AG04450 (cell line): ENCODE results near the gene THOC2. TPM values are rescaled to one million over a fixed set of nuclear protein-coding genes. Genes with fewer than 3 reads are reported as not detected.
"Not testable (repeated sequence)": the region's sequence is repeated elsewhere in the genome, so short reads cannot be mapped to it uniquely, and the experiment has no call there.

Source experiments
- CTCF ChIA-PET: fragments of 300-600, 350-600 bp; formaldehyde crosslinking; extraction: SDS; loops from one replicate; lab custom pipeline; 2022; ENCODE audit warnings: antibody characterized with exemption, inconsistent platforms; lab: Charles Lee
- POLR2A ChIA-PET: fragments of 350-600 bp; formaldehyde crosslinking; extraction: SDS; loops from one replicate; lab custom pipeline; 2021; ENCODE audit warnings: antibody characterized with exemption, inconsistent platforms; lab: Yijun Ruan, JAX
- DNase-seq: peaks from one replicate; pipeline ENCODE4 v3.0.0-alpha.2; 2011; ENCODE audit warnings: low read depth, low spot score
- H3K27ac ChIP-seq: one replicate; pipeline ENCODE4 v1.5.1; 2012; ENCODE audit warnings: low read depth, low read length, control low read depth
- H3K27me3 ChIP-seq: one replicate; pipeline ENCODE4 v1.6.0; 2012; ENCODE audit warnings: low read length; ENCODE audit not compliant: control insufficient read depth, insufficient read depth
- H3K4me3 ChIP-seq: 2 replicates; pipeline ENCODE4 v1.5.1; 2011; ENCODE audit warnings: mild to moderate bottlenecking, low read depth, low read length, control low read depth
- H3K9me3 ChIP-seq: 2 replicates; pipeline ENCODE4 v1.5.1; 2012; ENCODE audit warnings: low read length; ENCODE audit not compliant: control insufficient read depth, insufficient read depth
- polyA plus RNA-seq: library from polyadenylated mRNA; depleted of rRNA; stranded (reverse); fragments of >200 nt; gene quantifications from 2 replicates; pipeline ENCODE4 v1.2.3, GENCODE V29; 2011
- TF ChIP-seq, protein P1 (sequence below): IDR thresholded peaks from 2 replicates; pipeline ENCODE4 v1.5.1; 2011; ENCODE audit warnings: low read depth, low read length, control low read depth, inconsistent platforms

The THOC2 gene
- polyA plus RNA-seq, 1 experiment: 91.2 TPM

DNA sequence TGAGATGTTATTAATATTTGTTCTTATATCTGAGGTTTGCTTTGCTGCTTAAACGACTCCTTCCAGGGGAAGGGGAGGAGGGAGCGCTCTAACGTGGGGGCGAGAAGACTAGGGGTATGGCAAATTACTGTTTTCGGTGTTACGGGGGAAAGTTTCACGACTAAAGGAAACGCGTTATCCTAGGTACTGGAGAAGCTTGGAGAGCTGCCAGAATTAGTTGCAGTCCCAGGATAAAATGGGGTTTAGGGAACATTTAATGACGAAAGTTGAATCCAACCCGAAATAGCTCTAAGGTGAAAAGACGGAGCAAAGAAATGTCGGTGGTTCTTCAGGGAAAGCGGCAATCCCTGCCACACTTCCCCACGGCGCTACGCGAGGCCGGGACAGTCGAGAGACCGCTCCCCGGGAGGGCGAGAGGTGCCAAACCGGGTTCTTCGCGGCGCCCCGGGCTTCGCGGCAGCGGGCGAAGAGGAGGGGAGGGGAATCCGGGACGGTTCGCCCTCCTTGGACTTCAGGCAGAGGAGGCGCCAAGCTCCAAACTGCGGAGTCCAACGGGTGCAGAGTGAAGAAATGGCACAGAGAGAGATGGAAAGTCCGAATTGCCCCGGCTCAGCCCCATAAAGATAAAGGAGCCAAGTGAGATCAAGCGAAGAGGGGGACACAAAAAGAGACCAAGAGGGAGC lies 724 bp downstream of the THOC2 start:
- no peak for DNase-seq
- CTCF ChIA-PET: interaction anchor here (0.6 to 1.4 kb wide), 6 partner anchors 15 to 101 kb away, joined by 3 to 9 read pairs (median 4); no protein-coding TSS in a partner anchor
- peak overlapping the region; percentile 68 for H3K27ac ChIP-seq
- POLR2A ChIA-PET: no interaction called here
- H3K27me3 ChIP-seq: no peaks in the 10 kb centered on the region
- H3K4me3 ChIP-seq: peak overlapping the region; percentile 76
- H3K9me3 ChIP-seq: no peaks in the 10 kb centered on the region
- TF ChIP-seq, protein P1, sequence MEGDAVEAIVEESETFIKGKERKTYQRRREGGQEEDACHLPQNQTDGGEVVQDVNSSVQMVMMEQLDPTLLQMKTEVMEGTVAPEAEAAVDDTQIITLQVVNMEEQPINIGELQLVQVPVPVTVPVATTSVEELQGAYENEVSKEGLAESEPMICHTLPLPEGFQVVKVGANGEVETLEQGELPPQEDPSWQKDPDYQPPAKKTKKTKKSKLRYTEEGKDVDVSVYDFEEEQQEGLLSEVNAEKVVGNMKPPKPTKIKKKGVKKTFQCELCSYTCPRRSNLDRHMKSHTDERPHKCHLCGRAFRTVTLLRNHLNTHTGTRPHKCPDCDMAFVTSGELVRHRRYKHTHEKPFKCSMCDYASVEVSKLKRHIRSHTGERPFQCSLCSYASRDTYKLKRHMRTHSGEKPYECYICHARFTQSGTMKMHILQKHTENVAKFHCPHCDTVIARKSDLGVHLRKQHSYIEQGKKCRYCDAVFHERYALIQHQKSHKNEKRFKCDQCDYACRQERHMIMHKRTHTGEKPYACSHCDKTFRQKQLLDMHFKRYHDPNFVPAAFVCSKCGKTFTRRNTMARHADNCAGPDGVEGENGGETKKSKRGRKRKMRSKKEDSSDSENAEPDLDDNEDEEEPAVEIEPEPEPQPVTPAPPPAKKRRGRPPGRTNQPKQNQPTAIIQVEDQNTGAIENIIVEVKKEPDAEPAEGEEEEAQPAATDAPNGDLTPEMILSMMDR: no peak

GRCh38 chrX:123731258-123731986 lies 1.4 kb downstream of the THOC2 start:
- CTCF ChIA-PET: interaction anchor here (0.6 to 1.4 kb wide), 7 partner anchors 10 to 333 kb away, joined by 3 to 11 read pairs (median 4); no protein-coding TSS in a partner anchor

GRCh38 chrX:123728554-123728953 lies 4.3 kb downstream of the THOC2 start:
- Histone ChIP-seq H3K27me3 (no peaks in the 10 kb centered on the region), H3K4me3 (no peak overlapping the region), H3K9me3 (no peaks in the 10 kb centered on the region), H3K27ac (no peak overlapping the region)
- ChIA-PET CTCF (interaction anchor here (1.5 kb wide), 1 partner anchor 28 kb away, joined by 3 read pairs; no protein-coding TSS in a partner anchor), POLR2A (no interaction called here)
- no peak for DNase-seq
- TF ChIP-seq, protein P1: no peak

More at GRCh38 chrX:123731258-123731986, 1.4 kb downstream of the THOC2 start:
- peak overlapping the region; percentile 68 for H3K27ac ChIP-seq
- POLR2A ChIA-PET: interaction anchor here (0.7 kb wide), 1 partner anchor 85 kb away, joined by 8 read pairs; no protein-coding TSS in a partner anchor
- H3K4me3 ChIP-seq: peak overlapping the region; percentile 76
- H3K27me3 ChIP-seq: no peaks in the 10 kb centered on the region
- TF ChIP-seq, protein P1: no peak
- H3K9me3 ChIP-seq: no peaks in the 10 kb centered on the region
- DNase-seq: no peak

- Histone ChIP-seq H3K27ac (no peak overlapping the region), H3K9me3 (no peaks in the 10 kb centered on the region), H3K4me3 (no peak overlapping the region), H3K27me3 (no peaks in the 10 kb centered on the region)
- ChIA-PET POLR2A (no interaction called here), CTCF (interaction anchor here (1.5 kb wide), 1 partner anchor 28 kb away, joined by 3 read pairs; no protein-coding TSS in a partner anchor)
- no peak for DNase-seq
- TF ChIP-seq, protein P1: no peak
Measured at GRCh38 chrX:123728016-123728415, 4.8 kb downstream of the THOC2 start.

- H3K9me3 ChIP-seq, H3K27me3 ChIP-seq, CTCF ChIA-PET, H3K27ac ChIP-seq, DNase-seq, H3K4me3 ChIP-seq: not testable (repeated sequence)
- POLR2A ChIA-PET: interaction anchor here (0.8 kb wide), 1 partner anchor 15 kb away, joined by 3 read pairs; no protein-coding TSS in a partner anchor
Measured at GRCh38 chrX:123722193-123722592, 10.7 kb downstream of the THOC2 start.
